ENCODE measurements around the gene GAS7. TPM values are rescaled to one million over a fixed set of nuclear protein-coding genes. Genes with fewer than 3 reads are reported as not detected.

GAS7 gene
- total RNA-seq, 1 experiment from 2014 or later: 6.0 TPM

DNA sequence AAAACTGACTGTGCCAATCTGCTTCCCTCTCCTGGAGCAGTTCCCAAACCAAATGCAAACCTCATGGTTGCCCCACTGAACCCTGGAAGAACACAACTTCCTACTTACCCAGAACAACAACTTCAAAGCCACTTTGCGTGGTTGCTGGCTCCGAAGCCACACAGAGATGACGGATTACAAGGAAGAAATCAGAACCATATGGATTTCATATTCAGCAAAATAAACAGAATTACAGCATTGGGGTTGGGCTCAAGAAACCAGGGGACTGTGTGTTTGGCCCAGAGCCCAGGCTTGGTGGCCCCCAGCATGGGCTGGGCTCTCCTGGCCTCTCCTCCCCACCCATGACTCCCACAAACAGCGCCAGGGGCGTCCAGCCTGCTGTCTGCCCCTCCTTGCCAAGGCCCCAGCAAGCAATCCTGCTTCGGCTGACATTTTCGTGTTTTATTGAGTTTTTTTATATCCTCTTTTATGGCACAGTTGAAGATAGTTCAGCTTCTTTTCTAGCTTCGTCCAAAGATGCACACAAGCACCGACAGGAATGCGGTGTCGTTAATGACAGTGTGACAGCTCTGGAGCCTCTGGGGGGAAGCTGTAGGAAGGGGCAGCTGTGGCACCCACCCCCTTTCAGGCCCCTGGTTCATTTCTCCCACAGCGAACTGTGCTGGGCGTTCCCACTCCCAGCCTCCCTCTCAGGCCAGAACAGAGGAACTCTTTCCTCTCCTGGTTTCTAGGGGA lies 137.1 kb downstream of the GAS7 start:
- no peak overlapping the region for H2BK120ac ChIP-seq (ENCODE audit: low read depth, low read length, poor library complexity, severe bottlenecking)
- H3K79me2 ChIP-seq (ENCODE audit: insufficient read depth, low read length): no peaks in the 10 kb centered on the region
- H3K9me3 ChIP-seq (ENCODE audit: control insufficient read depth, low read depth, low read length): no peaks in the 10 kb centered on the region
- peaks cover 3% of the 10 kb centered on the region; the same call in 1 of the 2 replicates for H3K4me1 ChIP-seq (ENCODE audit: insufficient read depth, low read length)
- no peak overlapping the region for H3K23ac ChIP-seq (ENCODE audit: insufficient read length, low read depth, low read length)
- H3K14ac ChIP-seq (ENCODE audit: insufficient read depth, low read length): 0 out of 2 replicates have a peak overlapping the region, but pooled peaks have one; percentile 6
- no peak overlapping the region for H3K56ac ChIP-seq (ENCODE audit: insufficient read length, low read depth, low read length)
- Mint-ChIP-seq H3K9me3 (peaks cover 10 to 15% of the 10 kb centered on the region in 2 experiments), H3K27me3 (ENCODE audit: low read depth) (peaks cover 2% of the 10 kb centered on the region), H3K4me1 (peaks cover 17 to 19% of the 10 kb centered on the region in 2 experiments), H3K36me3 (ENCODE audit: insufficient read depth in 1 of 3, low read depth in 3 of 3) (peaks cover 0 to 13% (median 7%) of the 10 kb centered on the region in 3 experiments; a peak in 4 of 7 replicates), H3K4me3 (no peak overlapping the region), H3K27ac (no peak overlapping the region; a peak in 2 of 7 replicates)
- no peak overlapping the region for H4K5ac ChIP-seq (ENCODE audit: insufficient read length, low read depth, low read length)
- H2BK12ac ChIP-seq (ENCODE audit: insufficient read length, low read depth, low read length): no peak overlapping the region
- H2AFZ ChIP-seq (ENCODE audit: low read length): no peak overlapping the region
- no peak overlapping the region for H2BK5ac ChIP-seq (ENCODE audit: insufficient read length, low read length)
- H3K27me3 ChIP-seq (ENCODE audit: insufficient read depth, low read length): no peaks in the 10 kb centered on the region
- no peaks in the 10 kb centered on the region for H3K23me2 ChIP-seq (ENCODE audit: insufficient read length, low read depth, low read length, poor library complexity, severe bottlenecking)
- H3K18ac ChIP-seq (ENCODE audit: insufficient read length, low read depth, low read length): no peak overlapping the region
- no peak overlapping the region for H3K4me2 ChIP-seq (ENCODE audit: insufficient read depth, insufficient read length, low read length)
- no peak overlapping the region for H2BK20ac ChIP-seq (ENCODE audit: low read depth, low read length, poor library complexity, severe bottlenecking)
- H2BK15ac ChIP-seq (ENCODE audit: low read depth, low read length): no peak overlapping the region
- no peak overlapping the region for H4K91ac ChIP-seq (ENCODE audit: insufficient read length, low read depth, low read length)
- TF ChIP-seq, protein P1, sequence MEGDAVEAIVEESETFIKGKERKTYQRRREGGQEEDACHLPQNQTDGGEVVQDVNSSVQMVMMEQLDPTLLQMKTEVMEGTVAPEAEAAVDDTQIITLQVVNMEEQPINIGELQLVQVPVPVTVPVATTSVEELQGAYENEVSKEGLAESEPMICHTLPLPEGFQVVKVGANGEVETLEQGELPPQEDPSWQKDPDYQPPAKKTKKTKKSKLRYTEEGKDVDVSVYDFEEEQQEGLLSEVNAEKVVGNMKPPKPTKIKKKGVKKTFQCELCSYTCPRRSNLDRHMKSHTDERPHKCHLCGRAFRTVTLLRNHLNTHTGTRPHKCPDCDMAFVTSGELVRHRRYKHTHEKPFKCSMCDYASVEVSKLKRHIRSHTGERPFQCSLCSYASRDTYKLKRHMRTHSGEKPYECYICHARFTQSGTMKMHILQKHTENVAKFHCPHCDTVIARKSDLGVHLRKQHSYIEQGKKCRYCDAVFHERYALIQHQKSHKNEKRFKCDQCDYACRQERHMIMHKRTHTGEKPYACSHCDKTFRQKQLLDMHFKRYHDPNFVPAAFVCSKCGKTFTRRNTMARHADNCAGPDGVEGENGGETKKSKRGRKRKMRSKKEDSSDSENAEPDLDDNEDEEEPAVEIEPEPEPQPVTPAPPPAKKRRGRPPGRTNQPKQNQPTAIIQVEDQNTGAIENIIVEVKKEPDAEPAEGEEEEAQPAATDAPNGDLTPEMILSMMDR (conservative IDR thresholded peaks at IDR 0.05): no peak
- H3K27ac ChIP-seq (ENCODE audit: insufficient read length, low read depth, low read length): no peak overlapping the region
- no peaks in the 10 kb centered on the region for H3K79me1 ChIP-seq (ENCODE audit: insufficient read depth, low read depth, low read length, poor library complexity, severe bottlenecking)
- no peak overlapping the region for H4K8ac ChIP-seq (replicated peaks; ENCODE audit: insufficient read length, low read depth, low read length)
- no peak overlapping the region for H3T11ph ChIP-seq (ENCODE audit: low read length)
- H4K20me1 ChIP-seq (ENCODE audit: control insufficient read depth, insufficient read depth, insufficient read length): no peaks in the 10 kb centered on the region
- H2AK5ac ChIP-seq (ENCODE audit: insufficient read length, low read length): no peak overlapping the region
- no peak for DNase-seq
- H3K4ac ChIP-seq (ENCODE audit: low read depth, low read length): no peak overlapping the region
- no CpG with 5 or more reads among the region's 13 CpGs for WGBS (ENCODE audit: extremely low coverage, insufficient read length, low lambda C conversion rate)
- no peak overlapping the region for H3K9ac ChIP-seq (ENCODE audit: extremely low read depth, insufficient read length, low read length)
